Heart left ventricle (tissue), 13 donors: Measurements from ENCODE around the gene PLEKHA6.

Experiments used
- CTCF ChIP-seq, 12 donors: fragments of 200-600 bp; sonication (generic) in 4 of 12; IDR thresholded peaks; one replicate each; pipeline versions ENCODE4 v1.5.0 to v1.8.0; 2018 to 2022; ENCODE audit warnings: antibody characterized with exemption in 12 of 12, mild to moderate bottlenecking in 5 of 12
- POLR2A ChIP-seq, 2 donors: fragments of 450-650 bp; IDR thresholded peaks; one replicate each; pipeline ENCODE4 v1.6.1; 2017; ENCODE audit warnings: antibody characterized with exemption in 2 of 2, mild to moderate bottlenecking in 2 of 2, moderate library complexity in 2 of 2
- donor health status: ischemic (EF 13 %, LVEDD 7.1; RV severe dilation, severe dysfunction).
- donor health status: DM: no; HTN: yes; CAD: no.
- donor health status: DM: no; HTN: no; CAD: no.
- donor health status: ischemic (EF 25% LVEDD 6.9; RV normal size, moderate dysfunction).
- donor health status: ischemic (EF 25% LVEDD 5.7; RV mildly dilated, moderate dysfunction).
- donor health status: ischemic (EF 35%, LVEDD 5.7; RV mildly dilated, moderate dysfunction).
- donor health status: nonischemic (EF 11% LVEDD 7.7; RV severe dilation, severe dysfunction).
- donor health status: DM: yes; HTN: yes; CAD: no.
- donor health status: PGD.
- donor health status: ischemic (EF 29% LVEDD 5.4; RV normal size, mild dysfunction).
- donor health status: nonischemic (EF 23%, LVEDD 6.1; RV moderate dilation, normal function).

- TF ChIP-seq CTCF (IDR thresholded peaks at IDR 0.05) (no peak), POLR2A (IDR thresholded peaks at IDR 0.05) (no peak)
Measured at GRCh38 chr1:204232526-204232925, 127.2 kb downstream of the PLEKHA6 start.
